Endothelial cell (in vitro differentiated cells): Measurements from ENCODE around the gene TMEM132D. TPM values are rescaled to one million over a fixed set of nuclear protein-coding genes. Genes with fewer than 3 reads are reported as not detected.

Source experiments
- DNase-seq: peaks from one replicate; pipeline ENCODE4 v3.0.0; 2021; ENCODE audit warnings: low spot score
- H3K27ac Mint-ChIP-seq: one replicate; pipeline ENCODE4 v1.8.0; 2021; ENCODE audit warnings: mixed read lengths, inconsistent platforms; ENCODE audit not compliant: unreplicated experiment
- H3K27me3 Mint-ChIP-seq: one replicate; pipeline ENCODE4 v1.8.0; 2021; ENCODE audit warnings: mild to moderate bottlenecking, moderate library complexity, mixed read lengths, inconsistent platforms; ENCODE audit not compliant: unreplicated experiment
- H3K36me3 Mint-ChIP-seq: one replicate; pipeline ENCODE4 v1.8.0; 2021; ENCODE audit warnings: mild to moderate bottlenecking, low read depth, mixed read lengths, inconsistent platforms; ENCODE audit not compliant: unreplicated experiment
- H3K4me1 Mint-ChIP-seq: one replicate; pipeline ENCODE4 v1.8.0; 2021; ENCODE audit warnings: mild to moderate bottlenecking, mixed read lengths, inconsistent platforms; ENCODE audit not compliant: unreplicated experiment
- H3K4me3 Mint-ChIP-seq: one replicate; pipeline ENCODE4 v1.8.0; 2021; ENCODE audit warnings: mild to moderate bottlenecking, mixed read lengths, inconsistent platforms; ENCODE audit not compliant: unreplicated experiment
- H3K9me3 Mint-ChIP-seq: one replicate; pipeline ENCODE4 v1.8.0; 2021; ENCODE audit warnings: mixed read lengths, inconsistent platforms; ENCODE audit not compliant: unreplicated experiment
- CTCF ChIP-seq: fragments of 200-600 bp; sonication (generic); IDR thresholded peaks from one replicate; pipeline ENCODE4 v1.5.0; 2021; ENCODE audit warnings: antibody characterized with exemption; ENCODE audit not compliant: unreplicated experiment
- total RNA-seq: library from RNA; stranded (reverse); fragmentation: NEBNext Ultra II Directional; extraction: Animal tissue kit (Norgen Biotek cat#: 25700); gene quantifications from one replicate; pipeline ENCODE4 v1.2.1, GENCODE V29; 2021; ENCODE audit not compliant: unreplicated experiment

Gene TMEM132D
- total RNA-seq, 1 donor from 2014 or later = not detected

GRCh38 chr12:129379076-129379804, 524.6 kb downstream of the TMEM132D start:
- DNase-seq = no peak
- H3K27me3 Mint-ChIP-seq = no peaks in the 10 kb centered on the region
- H3K27ac Mint-ChIP-seq = no peak overlapping the region
- no peaks in the 10 kb centered on the region for H3K36me3 Mint-ChIP-seq
- no peaks in the 10 kb centered on the region for H3K4me1 Mint-ChIP-seq
- peaks cover 52% of the 10 kb centered on the region for H3K9me3 Mint-ChIP-seq
- TF ChIP-seq CTCF = no peak
- no peak overlapping the region for H3K4me3 Mint-ChIP-seq

- no peak overlapping the region for H3K4me3 Mint-ChIP-seq
- peaks cover 53% of the 10 kb centered on the region for H3K9me3 Mint-ChIP-seq
- H3K27me3 Mint-ChIP-seq = no peaks in the 10 kb centered on the region
- no peak for DNase-seq
- no peaks in the 10 kb centered on the region for H3K4me1 Mint-ChIP-seq
- no peak for TF ChIP-seq CTCF
- no peaks in the 10 kb centered on the region for H3K36me3 Mint-ChIP-seq
- no peak overlapping the region for H3K27ac Mint-ChIP-seq
Observed at GRCh38 chr12:129378496-129378895, 525.3 kb downstream of the TMEM132D start.

- H3K9me3 Mint-ChIP-seq = peaks cover 36% of the 10 kb centered on the region
- H3K27me3 Mint-ChIP-seq = peaks cover 3% of the 10 kb centered on the region
- H3K36me3 Mint-ChIP-seq = no peaks in the 10 kb centered on the region
- H3K4me1 Mint-ChIP-seq = no peaks in the 10 kb centered on the region
- H3K4me3 Mint-ChIP-seq = no peak overlapping the region
- H3K27ac Mint-ChIP-seq = no peak overlapping the region
- DNase-seq = no peak
- TF ChIP-seq CTCF = no peak
Observed at GRCh38 chr12:129373746-129374145, 530.1 kb downstream of the TMEM132D start.

GRCh38 chr12:129372876-129373275, 530.9 kb downstream of the TMEM132D start:
- H3K9me3 Mint-ChIP-seq = peaks cover 42% of the 10 kb centered on the region
- no peak overlapping the region for H3K4me3 Mint-ChIP-seq
- H3K36me3 Mint-ChIP-seq = peaks cover 3% of the 10 kb centered on the region
- TF ChIP-seq CTCF = no peak
- DNase-seq = no peak
- no peak overlapping the region for H3K27ac Mint-ChIP-seq
- peaks cover 4% of the 10 kb centered on the region for H3K27me3 Mint-ChIP-seq
- H3K4me1 Mint-ChIP-seq = no peaks in the 10 kb centered on the region

GRCh38 chr12:129372348-129372747, 531.5 kb downstream of the TMEM132D start:
- Mint-ChIP-seq H3K4me3 (no peak overlapping the region), H3K9me3 (peaks cover 42% of the 10 kb centered on the region), H3K27me3 (peaks cover 4% of the 10 kb centered on the region), H3K4me1 (no peaks in the 10 kb centered on the region), H3K27ac (no peak overlapping the region), H3K36me3 (peaks cover 5% of the 10 kb centered on the region)
- TF ChIP-seq CTCF = no peak
- DNase-seq = no peak
